GM23248 (cell line): ENCODE measurements around the gene SYTL2.

Experiments used
- EZH2 ChIP-seq: fragments of 200-600 bp; sonication (generic); IDR thresholded peaks from 2 replicates; pipeline ENCODE4 v1.6.1; 2018; ENCODE audit warnings: antibody characterized with exemption, mild to moderate bottlenecking; ENCODE audit not compliant: insufficient read depth, poor library complexity, severe bottlenecking
- EZH2phosphoT487 ChIP-seq: fragments of 200-600 bp; sonication (generic); IDR thresholded peaks from 2 replicates; pipeline ENCODE4 v1.6.1; 2018; ENCODE audit warnings: antibody characterized with exemption, moderate library complexity, mild to moderate bottlenecking, low read depth; ENCODE audit not compliant: insufficient read depth

DNA sequence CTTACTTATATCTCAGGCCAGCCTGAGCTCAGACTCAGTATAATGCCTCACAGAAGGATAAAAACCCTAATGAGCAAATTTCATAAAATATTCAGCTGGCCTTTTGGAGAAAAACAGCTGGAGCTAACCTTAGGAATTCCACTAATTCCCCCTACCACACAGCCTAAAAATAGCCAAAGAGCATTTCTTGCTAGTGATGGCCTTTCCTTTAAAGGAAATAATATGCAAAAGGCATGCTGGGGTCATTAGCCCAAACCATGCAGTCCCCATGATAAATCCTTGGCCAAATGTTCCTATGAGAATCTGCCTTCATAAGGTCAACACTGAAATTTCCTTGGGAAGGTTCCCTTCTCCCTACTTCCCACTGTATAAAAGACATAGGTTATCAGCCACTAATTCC is 38.2 kb downstream of the SYTL2 start:
- TF ChIP-seq EZH2phosphoT487 (no peak), EZH2 (no peak)
